Measurements from ENCODE around the gene PGRMC2.

The PGRMC2 gene, protein sequence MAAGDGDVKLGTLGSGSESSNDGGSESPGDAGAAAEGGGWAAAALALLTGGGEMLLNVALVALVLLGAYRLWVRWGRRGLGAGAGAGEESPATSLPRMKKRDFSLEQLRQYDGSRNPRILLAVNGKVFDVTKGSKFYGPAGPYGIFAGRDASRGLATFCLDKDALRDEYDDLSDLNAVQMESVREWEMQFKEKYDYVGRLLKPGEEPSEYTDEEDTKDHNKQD

DNA sequence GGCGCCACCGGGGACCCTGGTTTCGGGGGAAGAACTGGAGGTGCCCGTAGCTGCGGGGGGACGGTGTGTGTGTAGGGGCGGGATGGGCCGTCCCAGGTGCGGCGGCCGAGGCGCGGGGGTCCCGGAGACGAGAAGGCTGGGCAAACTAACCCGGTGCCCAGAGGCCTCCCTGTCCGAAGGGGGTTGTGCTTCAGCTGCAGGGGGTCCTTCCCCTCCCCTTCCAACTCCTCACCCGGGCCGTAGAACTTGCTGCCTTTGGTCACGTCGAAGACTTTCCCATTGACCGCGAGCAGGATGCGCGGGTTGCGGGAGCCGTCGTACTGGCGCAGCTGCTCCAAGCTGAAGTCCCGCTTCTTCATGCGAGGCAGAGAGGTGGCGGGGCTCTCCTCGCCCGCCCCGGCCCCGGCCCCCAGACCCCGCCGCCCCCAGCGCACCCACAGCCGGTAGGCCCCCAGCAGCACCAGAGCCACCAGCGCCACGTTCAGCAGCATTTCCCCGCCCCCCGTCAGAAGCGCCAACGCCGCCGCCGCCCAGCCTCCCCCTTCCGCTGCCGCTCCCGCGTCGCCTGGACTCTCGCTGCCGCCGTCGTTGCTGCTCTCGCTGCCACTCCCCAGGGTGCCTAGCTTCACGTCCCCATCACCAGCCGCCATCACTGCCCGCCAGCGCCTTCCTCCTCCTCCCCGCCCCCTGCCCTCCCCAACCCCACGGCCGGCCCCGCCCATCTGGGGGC lies at the start of gene PGRMC2:
PGRMC2 (minus strand) TSS at position 673 of the 730 bp plus-strand sequence; CDS start at position 650, 23 bp downstream.
- peak; percentile 47 for ATAC-seq

DNA sequence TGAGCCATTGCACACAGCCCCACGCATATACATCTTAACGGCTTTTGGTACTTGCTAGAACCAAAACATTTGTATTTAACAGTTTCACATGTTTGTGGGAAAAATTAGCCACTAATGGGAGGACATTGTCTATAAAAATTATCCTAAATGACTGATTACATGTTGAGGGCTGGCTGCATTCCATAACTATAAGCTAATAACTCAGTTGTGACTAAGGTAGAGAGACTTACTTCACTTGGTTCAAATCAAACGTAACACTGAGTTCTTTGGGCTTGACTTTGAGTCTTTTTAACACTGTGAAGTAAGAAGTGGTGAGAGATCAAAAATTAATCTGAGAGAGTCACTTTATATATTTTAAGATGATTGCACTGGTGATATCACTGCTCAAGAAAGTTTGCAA lies 47.9 kb upstream of the PGRMC2 start:
- TF ChIP-seq SNAI2 (CRISPR knock-in tag; IDR thresholded peaks at IDR 0.05) (no peak), ZC3H10 (CRISPR knock-in tag; IDR thresholded peaks at IDR 0.05) (no peak), TOX (CRISPR knock-in tag; IDR thresholded peaks at IDR 0.05; ENCODE audit: borderline replicate concordance) (no peak), CSDC2 (CRISPR knock-in tag; IDR thresholded peaks at IDR 0.05) (no peak), ZNF70 (CRISPR knock-in tag; IDR thresholded peaks at IDR 0.05) (no peak), TCF4 (CRISPR knock-in tag; IDR thresholded peaks at IDR 0.05; ENCODE audit: borderline replicate concordance) (no peak), GLIS3 (CRISPR knock-in tag; IDR thresholded peaks at IDR 0.05) (no peak), BACH2 (CRISPR knock-in tag; IDR thresholded peaks at IDR 0.05; ENCODE audit: borderline replicate concordance) (no peak), ESRRG (CRISPR knock-in tag; IDR thresholded peaks at IDR 0.05) (no peak)
- TF ChIP-seq, protein P1, sequence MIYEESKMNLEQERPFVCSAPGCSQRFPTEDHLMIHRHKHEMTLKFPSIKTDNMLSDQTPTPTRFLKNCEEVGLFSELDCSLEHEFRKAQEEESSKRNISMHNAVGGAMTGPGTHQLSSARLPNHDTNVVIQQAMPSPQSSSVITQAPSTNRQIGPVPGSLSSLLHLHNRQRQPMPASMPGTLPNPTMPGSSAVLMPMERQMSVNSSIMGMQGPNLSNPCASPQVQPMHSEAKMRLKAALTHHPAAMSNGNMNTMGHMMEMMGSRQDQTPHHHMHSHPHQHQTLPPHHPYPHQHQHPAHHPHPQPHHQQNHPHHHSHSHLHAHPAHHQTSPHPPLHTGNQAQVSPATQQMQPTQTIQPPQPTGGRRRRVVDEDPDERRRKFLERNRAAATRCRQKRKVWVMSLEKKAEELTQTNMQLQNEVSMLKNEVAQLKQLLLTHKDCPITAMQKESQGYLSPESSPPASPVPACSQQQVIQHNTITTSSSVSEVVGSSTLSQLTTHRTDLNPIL (CRISPR knock-in tag; IDR thresholded peaks at IDR 0.05; ENCODE audit: low read depth): no peak
- TF ChIP-seq, protein P2, sequence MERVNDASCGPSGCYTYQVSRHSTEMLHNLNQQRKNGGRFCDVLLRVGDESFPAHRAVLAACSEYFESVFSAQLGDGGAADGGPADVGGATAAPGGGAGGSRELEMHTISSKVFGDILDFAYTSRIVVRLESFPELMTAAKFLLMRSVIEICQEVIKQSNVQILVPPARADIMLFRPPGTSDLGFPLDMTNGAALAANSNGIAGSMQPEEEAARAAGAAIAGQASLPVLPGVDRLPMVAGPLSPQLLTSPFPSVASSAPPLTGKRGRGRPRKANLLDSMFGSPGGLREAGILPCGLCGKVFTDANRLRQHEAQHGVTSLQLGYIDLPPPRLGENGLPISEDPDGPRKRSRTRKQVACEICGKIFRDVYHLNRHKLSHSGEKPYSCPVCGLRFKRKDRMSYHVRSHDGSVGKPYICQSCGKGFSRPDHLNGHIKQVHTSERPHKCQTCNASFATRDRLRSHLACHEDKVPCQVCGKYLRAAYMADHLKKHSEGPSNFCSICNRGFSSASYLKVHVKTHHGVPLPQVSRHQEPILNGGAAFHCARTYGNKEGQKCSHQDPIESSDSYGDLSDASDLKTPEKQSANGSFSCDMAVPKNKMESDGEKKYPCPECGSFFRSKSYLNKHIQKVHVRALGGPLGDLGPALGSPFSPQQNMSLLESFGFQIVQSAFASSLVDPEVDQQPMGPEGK (CRISPR knock-in tag; IDR thresholded peaks at IDR 0.05; ENCODE audit: borderline replicate concordance): no peak
- no peak for ATAC-seq

More for the DNA sequence above, at the start of gene PGRMC2:
- TF ChIP-seq ZNF565 (CRISPR knock-in tag; conservative IDR thresholded peaks at IDR 0.05; ENCODE audit: low read depth): no peak
- TF ChIP-seq, protein P3, sequence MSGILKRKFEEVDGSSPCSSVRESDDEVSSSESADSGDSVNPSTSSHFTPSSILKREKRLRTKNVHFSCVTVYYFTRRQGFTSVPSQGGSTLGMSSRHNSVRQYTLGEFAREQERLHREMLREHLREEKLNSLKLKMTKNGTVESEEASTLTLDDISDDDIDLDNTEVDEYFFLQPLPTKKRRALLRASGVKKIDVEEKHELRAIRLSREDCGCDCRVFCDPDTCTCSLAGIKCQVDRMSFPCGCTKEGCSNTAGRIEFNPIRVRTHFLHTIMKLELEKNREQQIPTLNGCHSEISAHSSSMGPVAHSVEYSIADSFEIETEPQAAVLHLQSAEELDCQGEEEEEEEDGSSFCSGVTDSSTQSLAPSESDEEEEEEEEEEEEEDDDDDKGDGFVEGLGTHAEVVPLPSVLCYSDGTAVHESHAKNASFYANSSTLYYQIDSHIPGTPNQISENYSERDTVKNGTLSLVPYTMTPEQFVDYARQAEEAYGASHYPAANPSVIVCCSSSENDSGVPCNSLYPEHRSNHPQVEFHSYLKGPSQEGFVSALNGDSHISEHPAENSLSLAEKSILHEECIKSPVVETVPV (CRISPR knock-in tag; IDR thresholded peaks at IDR 0.05): no peak
- TF ChIP-seq CSDC2 (CRISPR knock-in tag; IDR thresholded peaks at IDR 0.05): no peak
- TF ChIP-seq ZC3H10 (CRISPR knock-in tag; IDR thresholded peaks at IDR 0.05): no peak
- no peak for TF ChIP-seq ARNTL (CRISPR knock-in tag; IDR thresholded peaks at IDR 0.05; ENCODE audit: borderline replicate concordance, low read depth)
- no peak for TF ChIP-seq RARB (CRISPR knock-in tag; IDR thresholded peaks at IDR 0.05)
- no peak for TF ChIP-seq OSR1 (CRISPR knock-in tag; IDR thresholded peaks at IDR 0.05)
- TF ChIP-seq, protein P1 (CRISPR knock-in tag; IDR thresholded peaks at IDR 0.05; ENCODE audit: low read depth): no peak

DNA sequence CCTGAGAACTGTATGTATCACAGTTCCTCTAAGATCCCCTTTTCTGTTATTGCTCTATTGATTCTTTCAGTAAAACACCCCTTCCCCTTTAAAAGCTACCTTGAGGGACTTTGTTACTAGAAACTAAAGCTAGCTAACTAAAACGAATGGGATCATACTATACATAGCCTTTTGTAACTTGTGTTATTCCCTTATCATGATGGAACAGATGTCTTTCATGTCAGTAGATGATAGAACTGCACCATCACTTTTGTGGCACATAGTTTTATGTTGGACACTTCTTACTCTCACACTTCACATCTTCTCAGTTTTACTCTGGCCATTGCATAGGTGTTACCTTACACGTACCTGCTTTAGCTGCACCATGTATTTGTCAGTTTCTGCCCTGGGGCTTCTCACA lies 46.6 kb upstream of the PGRMC2 start:
- no peak for ATAC-seq
- no peak for TF ChIP-seq GLIS3 (CRISPR knock-in tag; IDR thresholded peaks at IDR 0.05)
- no peak for TF ChIP-seq SNAI2 (CRISPR knock-in tag; IDR thresholded peaks at IDR 0.05)
- TF ChIP-seq ZFP30 (CRISPR knock-in tag; IDR thresholded peaks at IDR 0.05): no peak
- no peak for TF ChIP-seq ISL1 (CRISPR knock-in tag; IDR thresholded peaks at IDR 0.05)
- TF ChIP-seq, protein P1 (CRISPR knock-in tag; IDR thresholded peaks at IDR 0.05; ENCODE audit: low read depth): no peak

DNA sequence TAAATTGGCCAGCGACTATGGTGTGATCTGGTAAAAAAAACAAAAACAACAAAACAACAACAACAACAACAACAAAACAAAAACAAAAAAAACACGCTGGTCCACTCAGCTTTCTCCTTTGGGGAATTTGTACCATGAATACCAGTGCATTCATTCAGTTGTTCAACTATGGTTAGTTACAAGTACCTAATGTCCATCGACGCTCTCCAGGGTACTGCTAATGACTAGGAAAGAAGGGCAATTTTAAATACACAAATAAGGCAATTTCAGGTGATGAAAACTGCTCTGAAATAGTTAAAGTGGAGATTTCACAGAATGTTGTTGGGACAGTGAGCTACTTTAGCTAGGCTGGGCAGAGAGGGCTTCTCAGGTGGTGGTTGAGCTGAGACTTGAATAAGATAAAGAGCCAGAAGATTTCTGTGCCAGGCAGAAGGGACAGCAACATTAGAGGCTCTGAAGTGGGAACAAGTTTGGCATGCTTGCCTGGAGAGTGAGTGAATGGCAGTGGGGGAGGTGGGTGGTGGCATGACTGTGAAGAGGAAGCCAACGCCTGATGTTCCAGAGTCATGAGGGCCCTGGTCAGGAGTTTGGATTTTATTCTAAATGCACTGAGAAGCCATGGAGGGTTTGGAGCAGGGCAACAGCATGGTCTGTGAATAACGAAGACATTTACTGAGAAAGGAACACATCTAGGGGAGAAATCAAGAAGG lies 45.9 kb upstream of the PGRMC2 start:
- ATAC-seq: no peak
- no peak for TF ChIP-seq TCF4 (CRISPR knock-in tag; IDR thresholded peaks at IDR 0.05; ENCODE audit: borderline replicate concordance)
- TF ChIP-seq PPARA (CRISPR knock-in tag; IDR thresholded peaks at IDR 0.05; ENCODE audit: borderline replicate concordance): no peak
- no peak for TF ChIP-seq ZFP3 (CRISPR knock-in tag; IDR thresholded peaks at IDR 0.05)
- TF ChIP-seq, protein P1 (CRISPR knock-in tag; IDR thresholded peaks at IDR 0.05; ENCODE audit: low read depth): no peak
- TF ChIP-seq RARB (CRISPR knock-in tag; IDR thresholded peaks at IDR 0.05): no peak
- TF ChIP-seq, protein P4, sequence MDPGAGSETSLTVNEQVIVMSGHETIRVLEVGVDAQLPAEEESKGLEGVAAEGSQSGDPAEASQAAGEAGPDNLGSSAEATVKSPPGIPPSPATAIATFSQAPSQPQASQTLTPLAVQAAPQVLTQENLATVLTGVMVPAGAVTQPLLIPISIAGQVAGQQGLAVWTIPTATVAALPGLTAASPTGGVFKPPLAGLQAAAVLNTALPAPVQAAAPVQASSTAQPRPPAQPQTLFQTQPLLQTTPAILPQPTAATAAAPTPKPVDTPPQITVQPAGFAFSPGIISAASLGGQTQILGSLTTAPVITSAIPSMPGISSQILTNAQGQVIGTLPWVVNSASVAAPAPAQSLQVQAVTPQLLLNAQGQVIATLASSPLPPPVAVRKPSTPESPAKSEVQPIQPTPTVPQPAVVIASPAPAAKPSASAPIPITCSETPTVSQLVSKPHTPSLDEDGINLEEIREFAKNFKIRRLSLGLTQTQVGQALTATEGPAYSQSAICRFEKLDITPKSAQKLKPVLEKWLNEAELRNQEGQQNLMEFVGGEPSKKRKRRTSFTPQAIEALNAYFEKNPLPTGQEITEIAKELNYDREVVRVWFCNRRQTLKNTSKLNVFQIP (CRISPR knock-in tag; IDR thresholded peaks at IDR 0.05; ENCODE audit: borderline replicate concordance, low read depth): no peak
- TF ChIP-seq ZFP30 (CRISPR knock-in tag; IDR thresholded peaks at IDR 0.05): no peak
- no peak for TF ChIP-seq OSR1 (CRISPR knock-in tag; IDR thresholded peaks at IDR 0.05)
- TF ChIP-seq ZNF565 (CRISPR knock-in tag; conservative IDR thresholded peaks at IDR 0.05; ENCODE audit: low read depth): no peak
- TF ChIP-seq GLIS3 (CRISPR knock-in tag; IDR thresholded peaks at IDR 0.05): no peak
- TF ChIP-seq ZC3H10 (CRISPR knock-in tag; IDR thresholded peaks at IDR 0.05): no peak
